HG02852 (cell line): Measurements from ENCODE around the gene RAB3GAP2.
"Not testable (repeated sequence)": the region's sequence is repeated elsewhere in the genome, so short reads cannot be mapped to it uniquely, and the experiment has no call there.

Source experiments
- ATAC-seq: cut with Tn5 transposase; IDR thresholded peaks from one replicate; pipeline ENCODE4 v1.9.1; 2021; ENCODE audit warnings: mild to moderate bottlenecking, moderate library complexity; ENCODE audit not compliant: unreplicated experiment

RAB3GAP2 gene

GRCh38 chr1:220272047-220272840, at the start of gene RAB3GAP2:
TSS of gene RAB3GAP2 (minus strand) at chr1:220272453. CDS start at chr1:220272337, 116 bp downstream.
- ATAC-seq: peak; percentile 97

- no peak for ATAC-seq
Observed at GRCh38 chr1:220321758-220322157, 49.5 kb upstream of the RAB3GAP2 start.

- no peak for ATAC-seq
Observed at GRCh38 chr1:220320709-220321108, 48.5 kb upstream of the RAB3GAP2 start.

- ATAC-seq: no peak
Observed at GRCh38 chr1:220318673-220319072, 46.4 kb upstream of the RAB3GAP2 start.

GRCh38 chr1:220317161-220317560, 44.9 kb upstream of the RAB3GAP2 start:
- no peak for ATAC-seq

GRCh38 chr1:220316305-220316704, 44.1 kb upstream of the RAB3GAP2 start:
- no peak for ATAC-seq

GRCh38 chr1:220315070-220315839, 43.0 kb upstream of the RAB3GAP2 start:
- no peak for ATAC-seq

GRCh38 chr1:220313576-220313975, 41.3 kb upstream of the RAB3GAP2 start:
- ATAC-seq: no peak

GRCh38 chr1:220310147-220310546, 37.9 kb upstream of the RAB3GAP2 start:
- ATAC-seq: not testable (repeated sequence)

- ATAC-seq: no peak
Observed at GRCh38 chr1:220307607-220308006, 35.4 kb upstream of the RAB3GAP2 start.

- ATAC-seq: no peak
Observed at GRCh38 chr1:220306339-220306738, 34.1 kb upstream of the RAB3GAP2 start.

GRCh38 chr1:220303871-220304270, 31.6 kb upstream of the RAB3GAP2 start:
- ATAC-seq: no peak

- no peak for ATAC-seq
Observed at GRCh38 chr1:220301630-220302029, 29.4 kb upstream of the RAB3GAP2 start.

- ATAC-seq: no peak
Observed at GRCh38 chr1:220300442-220301121, 28.3 kb upstream of the RAB3GAP2 start.

- ATAC-seq: no peak
Observed at GRCh38 chr1:220299337-220299736, 27.1 kb upstream of the RAB3GAP2 start.

- no peak for ATAC-seq
Observed at GRCh38 chr1:220298470-220299205, 26.4 kb upstream of the RAB3GAP2 start.

GRCh38 chr1:220296981-220297380, 24.7 kb upstream of the RAB3GAP2 start:
- no peak for ATAC-seq

- no peak for ATAC-seq
Observed at GRCh38 chr1:220294846-220295301, 22.6 kb upstream of the RAB3GAP2 start.

- ATAC-seq: no peak
Observed at GRCh38 chr1:220291580-220291979, 19.3 kb upstream of the RAB3GAP2 start.

GRCh38 chr1:220290140-220290761, 18.0 kb upstream of the RAB3GAP2 start:
- no peak for ATAC-seq
